Spinal cord (tissue), 10 donors: ENCODE measurements around the gene PLA2G4D. TPM values are rescaled to one million over a fixed set of nuclear protein-coding genes. Genes with fewer than 3 reads are reported as not detected.

Source experiments
- DNase-seq, 6 donors: peaks; one replicate each; pipeline versions ENCODE4 v3.0.0 to v3.0.0-alpha.2; 2013 to 2015; ENCODE audit warnings: low spot score in 6 of 6, low read depth in 4 of 6
- H3K27ac ChIP-seq: one replicate; pipeline ENCODE4 v1.5.1; 2013; ENCODE audit warnings: low read depth, low read length, control low read depth
- H3K27me3 ChIP-seq: one replicate; pipeline ENCODE4 v1.6.1; 2013; ENCODE audit warnings: low read length; ENCODE audit not compliant: control insufficient read depth, insufficient read depth
- H3K36me3 ChIP-seq: one replicate; pipeline ENCODE4 v1.6.1; 2013; ENCODE audit warnings: low read length; ENCODE audit not compliant: control insufficient read depth, insufficient read depth
- H3K4me1 ChIP-seq: one replicate; pipeline ENCODE4 v1.6.1; 2013; ENCODE audit warnings: low read length; ENCODE audit not compliant: control insufficient read depth, insufficient read depth
- H3K4me3 ChIP-seq: one replicate; pipeline ENCODE4 v1.5.1; 2013; ENCODE audit warnings: low read depth, low read length, control low read depth
- H3K9me3 ChIP-seq: one replicate; pipeline ENCODE4 v1.6.1; 2013; ENCODE audit warnings: low read length; ENCODE audit not compliant: control insufficient read depth, insufficient read depth
- WGBS: methylation state at CpG from one replicate; pipeline ENCODE4 v1.1.5; 2013; ENCODE audit warnings: missing lambda C conversion rate; ENCODE audit not compliant: insufficient coverage; 5-methylcytosine and 5-hydroxymethylcytosine counted together
- polyA plus RNA-seq, 2 donors: library from polyadenylated mRNA; unstranded; fragments of 120-200 nt; gene quantifications; one replicate each; pipeline ENCODE4 v1.2.1, GENCODE V29; 2013; ENCODE audit not compliant: insufficient read length in 2 of 2
- total RNA-seq, 2 donors: library from RNA; depleted of rRNA in 1 of 2; stranded (reverse); fragments of 120-200 nt in 1 of 2; fragments of >200 nt in 1 of 2; gene quantifications; one replicate each; pipeline versions ENCODE4 v1.2.3 to v1.2.4, GENCODE V29; 2013 to 2014
- donor health status: healthy.

PLA2G4D gene
- total and polyA plus RNA-seq, 4 donors, result 0.06 to 0.26 (median 0.10) TPM

GRCh38 chr15:42078903-42079302 lies 15.5 kb downstream of the PLA2G4D start:
- H3K9me3 ChIP-seq, result no peaks in the 10 kb centered on the region
- no peak for DNase-seq
- H3K4me1 ChIP-seq, result peaks cover 7% of the 10 kb centered on the region
- no peak overlapping the region for H3K27ac ChIP-seq
- WGBS, result no CpG with 5 or more reads among the region's 1 CpG
- H3K36me3 ChIP-seq, result no peaks in the 10 kb centered on the region
- H3K27me3 ChIP-seq, result no peaks in the 10 kb centered on the region
- H3K4me3 ChIP-seq, result no peak overlapping the region

GRCh38 chr15:42077689-42078088 lies 16.7 kb downstream of the PLA2G4D start:
- H3K27ac ChIP-seq, result no peak overlapping the region
- no peak for DNase-seq
- H3K36me3 ChIP-seq, result no peaks in the 10 kb centered on the region
- no CpG with 5 or more reads among the region's 3 CpGs for WGBS
- H3K9me3 ChIP-seq, result no peaks in the 10 kb centered on the region
- no peak overlapping the region for H3K4me3 ChIP-seq
- peaks cover 6% of the 10 kb centered on the region for H3K4me1 ChIP-seq
- H3K27me3 ChIP-seq, result no peaks in the 10 kb centered on the region

- Histone ChIP-seq H3K27me3 (no peaks in the 10 kb centered on the region), H3K9me3 (no peaks in the 10 kb centered on the region), H3K4me3 (no peak overlapping the region), H3K27ac (no peak overlapping the region), H3K36me3 (no peaks in the 10 kb centered on the region), H3K4me1 (peaks cover 6% of the 10 kb centered on the region)
- 94% methylated on average over 6 of the region's 6 CpGs for WGBS
- no peak for DNase-seq
Observed at GRCh38 chr15:42073418-42073817, 20.9 kb downstream of the PLA2G4D start.

- 78% methylated on average over 8 of the region's 11 CpGs for WGBS
- H3K27me3 ChIP-seq, result no peaks in the 10 kb centered on the region
- peaks cover 6% of the 10 kb centered on the region for H3K4me1 ChIP-seq
- no peaks in the 10 kb centered on the region for H3K9me3 ChIP-seq
- no peak overlapping the region for H3K27ac ChIP-seq
- DNase-seq, result no peak
- no peaks in the 10 kb centered on the region for H3K36me3 ChIP-seq
- H3K4me3 ChIP-seq, result no peak overlapping the region
Observed at GRCh38 chr15:42072141-42072685, 22.1 kb downstream of the PLA2G4D start.

GRCh38 chr15:42071717-42072116 lies 22.6 kb downstream of the PLA2G4D start:
- Histone ChIP-seq H3K27ac (no peak overlapping the region), H3K4me3 (no peak overlapping the region), H3K9me3 (no peaks in the 10 kb centered on the region), H3K27me3 (no peaks in the 10 kb centered on the region), H3K36me3 (no peaks in the 10 kb centered on the region), H3K4me1 (peaks cover 6% of the 10 kb centered on the region)
- 94% methylated on average over 5 of the region's 10 CpGs for WGBS
- no peak for DNase-seq

GRCh38 chr15:42070976-42071350 lies 23.4 kb downstream of the PLA2G4D start:
- DNase-seq, result no peak
- no peaks in the 10 kb centered on the region for H3K9me3 ChIP-seq
- no peak overlapping the region for H3K4me3 ChIP-seq
- no peak overlapping the region for H3K27ac ChIP-seq
- no peaks in the 10 kb centered on the region for H3K27me3 ChIP-seq
- H3K4me1 ChIP-seq, result peaks cover 9% of the 10 kb centered on the region
- 92% methylated on average over 9 of the region's 9 CpGs for WGBS
- no peaks in the 10 kb centered on the region for H3K36me3 ChIP-seq

- Histone ChIP-seq H3K4me3 (no peak overlapping the region), H3K27ac (no peak overlapping the region), H3K9me3 (no peaks in the 10 kb centered on the region), H3K4me1 (peaks cover 10% of the 10 kb centered on the region), H3K27me3 (no peaks in the 10 kb centered on the region), H3K36me3 (no peaks in the 10 kb centered on the region)
- 96% methylated on average over 13 of the region's 16 CpGs for WGBS
- no peak for DNase-seq
Observed at GRCh38 chr15:42070279-42070975, 23.9 kb downstream of the PLA2G4D start.

- H3K27me3 ChIP-seq, result no peaks in the 10 kb centered on the region
- 64% methylated on average over 16 of the region's 17 CpGs for WGBS
- H3K4me1 ChIP-seq, result peaks cover 17% of the 10 kb centered on the region
- DNase-seq, result peak in 1 of 6 donors; percentile 3
- H3K9me3 ChIP-seq, result no peaks in the 10 kb centered on the region
- H3K27ac ChIP-seq, result no peak overlapping the region
- H3K4me3 ChIP-seq, result no peak overlapping the region
- H3K36me3 ChIP-seq, result no peaks in the 10 kb centered on the region
Observed at GRCh38 chr15:42069496-42070278, 24.7 kb downstream of the PLA2G4D start.

- WGBS, result 86% methylated on average over 6 of the region's 7 CpGs
- Histone ChIP-seq H3K27me3 (no peaks in the 10 kb centered on the region), H3K4me1 (peaks cover 17% of the 10 kb centered on the region), H3K36me3 (no peaks in the 10 kb centered on the region), H3K27ac (no peak overlapping the region), H3K4me3 (no peak overlapping the region), H3K9me3 (no peaks in the 10 kb centered on the region)
- no peak for DNase-seq
Observed at GRCh38 chr15:42069025-42069424, 25.3 kb downstream of the PLA2G4D start.
